Activated CD4-positive, alpha-beta T cell treated with anti-CD3 and anti-CD28 coated beads, Interleukin-2, amount 50 U/mL, for 48 hours (primary cell): ENCODE results near the gene BBC3.

Source experiments
- DNase-seq, 2 experiments: peaks; one replicate each; pipeline ENCODE4 v3.0.0-alpha.2; 2020

BBC3 gene

GRCh38 chr19:47230054-47230920 lies 712 bp downstream of the BBC3 start:
- peak; percentile 76 to 82 for DNase-seq

- peak; percentile 15 to 32 for DNase-seq
Measured at GRCh38 chr19:47229676-47230053, 1.3 kb downstream of the BBC3 start.

GRCh38 chr19:47228937-47229675 lies 1.9 kb downstream of the BBC3 start:
- peak in 1 of 2 experiments; percentile 16 for DNase-seq

- DNase-seq = peak; percentile 43 to 61
Measured at GRCh38 chr19:47228168-47228936, 2.6 kb downstream of the BBC3 start.

- DNase-seq = peak; percentile 69 to 75
Measured at GRCh38 chr19:47227352-47228167, 3.4 kb downstream of the BBC3 start.

GRCh38 chr19:47226426-47227351 lies 4.3 kb downstream of the BBC3 start:
- DNase-seq = peak; percentile 61 to 75

GRCh38 chr19:47225746-47226425 lies 5.1 kb downstream of the BBC3 start:
- peak; percentile 80 to 84 for DNase-seq

- no peak for DNase-seq
Measured at GRCh38 chr19:47221890-47222289, 9.1 kb downstream of the BBC3 start.

GRCh38 chr19:47221080-47221841 lies 9.7 kb downstream of the BBC3 start:
- no peak for DNase-seq

GRCh38 chr19:47215581-47215980 lies 15.4 kb downstream of the BBC3 start:
- DNase-seq = no peak

- peak; percentile 84 to 88 for DNase-seq
Measured at GRCh38 chr19:47210689-47211316, 20.2 kb downstream of the BBC3 start.

GRCh38 chr19:47210180-47210490 lies 20.9 kb downstream of the BBC3 start:
- DNase-seq = no peak

GRCh38 chr19:47209319-47210179 lies 21.4 kb downstream of the BBC3 start:
- DNase-seq = no peak

GRCh38 chr19:47203254-47203653 lies 27.7 kb downstream of the BBC3 start:
- DNase-seq = no peak

GRCh38 chr19:47200530-47200929 lies 30.5 kb downstream of the BBC3 start:
- no peak for DNase-seq

- DNase-seq = no peak
Measured at GRCh38 chr19:47197141-47197540, 33.9 kb downstream of the BBC3 start.

GRCh38 chr19:47195434-47195833 lies 35.6 kb downstream of the BBC3 start:
- no peak for DNase-seq

- DNase-seq = peak; percentile 66 to 78
Measured at GRCh38 chr19:47190167-47190727, 40.8 kb downstream of the BBC3 start.
